GM19372 (cell line): Measurements from ENCODE around the gene CST7.
"Not testable (repeated sequence)": the region's sequence is repeated elsewhere in the genome, so short reads cannot be mapped to it uniquely, and the experiment has no call there.

Source experiments
- ATAC-seq: cut with Tn5 transposase; IDR thresholded peaks from one replicate; pipeline ENCODE4 v1.9.1; 2021; ENCODE audit warnings: mild to moderate bottlenecking, low read depth, moderate library complexity; ENCODE audit not compliant: unreplicated experiment

The CST7 gene

GRCh38 chr20:24929259-24929658 is 19.8 kb upstream of the CST7 start:
- ATAC-seq, result not testable (repeated sequence)

- ATAC-seq, result not testable (repeated sequence)
Observed at GRCh38 chr20:24929867-24930723, 19.0 kb upstream of the CST7 start.

- not testable (repeated sequence) for ATAC-seq
Observed at GRCh38 chr20:24930724-24931688, 18.1 kb upstream of the CST7 start.

GRCh38 chr20:24931893-24932292 is 17.2 kb upstream of the CST7 start:
- ATAC-seq, result not testable (repeated sequence)

- no peak for ATAC-seq
Observed at GRCh38 chr20:24933266-24933908, 15.7 kb upstream of the CST7 start.

- no peak for ATAC-seq
Observed at GRCh38 chr20:24934101-24934661, 14.9 kb upstream of the CST7 start.

- ATAC-seq, result no peak
Observed at GRCh38 chr20:24934716-24935115, 14.4 kb upstream of the CST7 start.

GRCh38 chr20:24935140-24935539 is 13.9 kb upstream of the CST7 start:
- ATAC-seq, result no peak

GRCh38 chr20:24935766-24936525 is 13.1 kb upstream of the CST7 start:
- no peak for ATAC-seq

GRCh38 chr20:24936526-24937407 is 12.3 kb upstream of the CST7 start:
- ATAC-seq, result no peak

- ATAC-seq, result no peak
Observed at GRCh38 chr20:24937579-24937978, 11.5 kb upstream of the CST7 start.

- ATAC-seq, result no peak
Observed at GRCh38 chr20:24938498-24938897, 10.6 kb upstream of the CST7 start.

- no peak for ATAC-seq
Observed at GRCh38 chr20:24939036-24939435, 10.0 kb upstream of the CST7 start.

- ATAC-seq, result no peak
Observed at GRCh38 chr20:24942679-24943078, 6.4 kb upstream of the CST7 start.

- ATAC-seq, result no peak
Observed at GRCh38 chr20:24943196-24943595, 5.9 kb upstream of the CST7 start.

- ATAC-seq, result no peak
Observed at GRCh38 chr20:24943731-24944130, 5.3 kb upstream of the CST7 start.

GRCh38 chr20:24946376-24946775 is 2.7 kb upstream of the CST7 start:
- not testable (repeated sequence) for ATAC-seq

- ATAC-seq, result not testable (repeated sequence)
Observed at GRCh38 chr20:24948396-24948938, 602 bp upstream of the CST7 start.
